Skin epidermis (tissue), 12 donors: ENCODE data around the gene LCN12.

Experiments used
- H3K27ac ChIP-seq, 21 experiments: fragments of 200-600 bp; sonication (generic) in 11 of 21; one replicate each; pipeline ENCODE4 v1.5.0; 2020; ENCODE audit warnings: mild to moderate bottlenecking in 3 of 21, inconsistent platforms in 2 of 21, moderate library complexity in 2 of 21
- H3K4me3 ChIP-seq, 7 experiments: fragments of 200-600 bp; sonication (generic) in 2 of 7; one replicate each; pipeline ENCODE4 v1.5.0; 2020; ENCODE audit warnings: inconsistent platforms in 2 of 7, mild to moderate bottlenecking in 2 of 7, moderate library complexity in 1 of 7

LCN12 gene

DNA sequence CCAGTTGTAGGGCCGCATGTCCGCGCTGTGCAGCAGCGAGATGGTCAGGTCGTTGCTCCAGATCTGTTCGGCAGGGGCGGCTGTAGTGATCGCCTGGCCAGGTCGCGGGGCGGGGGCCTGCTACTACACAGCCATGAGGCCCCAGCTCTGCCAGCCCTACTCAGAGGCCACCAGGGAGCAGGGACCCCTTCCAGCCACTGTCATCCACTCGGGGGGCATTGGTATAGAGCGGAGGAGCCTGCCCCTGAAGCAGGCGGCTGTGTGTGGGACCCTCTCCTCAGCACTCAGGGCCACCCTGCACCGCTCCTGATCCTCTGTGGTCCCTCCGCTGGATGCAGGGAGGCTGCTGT lies 9.2 kb upstream of the LCN12 start:
- Histone ChIP-seq H3K27ac (peak overlapping the region in 10 of 21 experiments; percentile 90 to 98 (median 94)), H3K4me3 (peak overlapping the region in 5 of 7 experiments; percentile 81 to 95 (median 88))

DNA sequence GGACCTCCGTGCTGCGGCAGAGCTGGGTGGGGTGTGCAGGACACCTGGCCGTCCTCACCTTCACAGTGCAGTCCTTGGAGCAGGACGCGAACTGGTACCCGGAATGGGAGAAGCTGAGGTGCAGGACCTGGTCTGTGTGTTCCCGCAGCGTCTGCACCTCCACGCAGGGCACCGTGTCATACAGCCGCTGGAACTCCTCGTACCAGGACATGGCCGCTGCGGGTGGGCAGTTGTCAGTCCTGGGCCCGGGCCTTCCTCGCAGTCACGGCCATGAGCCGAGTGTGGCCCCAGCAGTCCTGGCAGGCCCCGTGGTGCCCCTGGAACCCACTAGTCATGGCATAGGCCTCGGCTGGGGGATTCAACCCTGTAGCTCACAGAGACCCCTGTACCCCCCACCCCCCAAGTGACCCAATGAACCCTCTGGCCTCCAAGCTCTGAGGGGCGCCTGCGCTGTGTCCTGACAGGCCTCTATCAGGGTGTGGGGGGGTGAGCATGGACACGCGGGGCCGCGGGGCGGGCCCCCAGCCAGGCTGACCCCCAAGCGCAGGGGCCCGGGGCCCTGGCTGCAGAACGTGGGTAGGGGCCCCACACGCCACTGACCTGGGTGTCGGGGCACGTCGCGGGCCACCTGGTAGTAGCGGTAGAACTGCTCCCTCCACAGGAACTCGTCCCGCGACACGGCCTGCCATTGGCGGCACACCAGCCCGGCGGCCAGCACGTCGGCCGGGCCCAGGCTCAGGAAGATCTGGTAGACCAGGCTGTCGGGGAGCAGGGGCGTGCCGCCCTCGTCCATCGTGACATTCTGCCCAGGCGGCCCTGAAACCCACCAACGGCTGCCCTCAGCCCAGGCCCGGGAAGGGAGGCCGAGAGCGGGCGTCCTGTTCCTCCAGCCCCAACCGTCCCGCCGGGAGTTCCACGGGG lies 8.5 kb upstream of the LCN12 start:
- H3K27ac ChIP-seq, result peak overlapping the region; percentile 74 to 98 (median 93)
- peak overlapping the region; percentile 70 to 99 (median 88) for H3K4me3 ChIP-seq

GRCh38 chr9:136944212-136944518 lies 7.9 kb upstream of the LCN12 start:
- Histone ChIP-seq H3K27ac (peak overlapping the region; percentile 74 to 98 (median 93)), H3K4me3 (peak overlapping the region; percentile 70 to 99 (median 88))

GRCh38 chr9:136944519-136945332 lies 7.3 kb upstream of the LCN12 start, which contains the start of the genes C8G and FBXW5:
Gene C8G (plus strand): TSS chr9:136945243. CDS start chr9:136945321, 78 bp downstream.
Gene FBXW5 (minus strand): TSS chr9:136944738. CDS start chr9:136944083, 655 bp downstream.
- H3K27ac ChIP-seq, result peak within 1 kb of the TSS; percentile 74 to 98 (median 93)
- peak within 1 kb of the TSS; percentile 70 to 99 (median 88) for H3K4me3 ChIP-seq

DNA sequence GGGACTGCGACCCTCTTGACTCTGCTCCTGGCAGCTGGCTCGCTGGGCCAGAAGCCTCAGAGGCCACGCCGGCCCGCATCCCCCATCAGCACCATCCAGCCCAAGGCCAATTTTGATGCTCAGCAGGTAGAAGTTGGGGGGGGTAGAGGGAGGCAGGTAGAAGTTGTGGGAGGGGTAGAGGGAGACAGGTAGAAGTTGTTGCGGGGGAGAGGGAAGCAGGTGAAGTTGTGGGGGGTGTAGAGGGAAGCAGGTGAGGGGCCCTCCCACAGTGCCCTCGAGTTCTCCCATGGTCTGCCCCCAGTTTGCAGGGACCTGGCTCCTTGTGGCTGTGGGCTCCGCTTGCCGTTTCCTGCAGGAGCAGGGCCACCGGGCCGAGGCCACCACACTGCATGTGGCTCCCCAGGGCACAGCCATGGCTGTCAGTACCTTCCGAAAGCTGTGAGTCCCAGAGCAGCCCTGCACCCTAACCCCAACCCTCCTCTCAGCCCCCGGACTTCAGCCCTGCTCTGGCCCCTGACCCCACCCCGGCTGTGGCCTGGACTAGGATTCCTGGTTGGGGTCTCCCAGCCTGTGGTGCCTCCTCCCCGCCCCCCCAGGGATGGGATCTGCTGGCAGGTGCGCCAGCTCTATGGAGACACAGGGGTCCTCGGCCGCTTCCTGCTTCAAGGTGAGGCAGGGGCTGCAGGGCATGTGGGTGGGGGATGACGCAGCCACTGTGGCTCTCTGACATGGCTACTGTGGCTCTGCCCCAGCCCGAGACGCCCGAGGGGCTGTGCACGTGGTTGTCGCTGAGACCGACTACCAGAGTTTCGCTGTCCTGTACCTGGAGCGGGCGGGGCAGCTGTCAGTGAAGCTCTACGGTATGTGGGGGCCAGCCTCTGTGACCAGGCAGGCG lies 6.5 kb upstream of the LCN12 start:
- H3K4me3 ChIP-seq, result no peak overlapping the region
- H3K27ac ChIP-seq, result no peak overlapping the region

- Histone ChIP-seq H3K27ac (peak overlapping the region in 1 of 21 experiments; percentile 14), H3K4me3 (no peak overlapping the region)
Observed at GRCh38 chr9:136946228-136947027, 5.6 kb upstream of the LCN12 start.

DNA sequence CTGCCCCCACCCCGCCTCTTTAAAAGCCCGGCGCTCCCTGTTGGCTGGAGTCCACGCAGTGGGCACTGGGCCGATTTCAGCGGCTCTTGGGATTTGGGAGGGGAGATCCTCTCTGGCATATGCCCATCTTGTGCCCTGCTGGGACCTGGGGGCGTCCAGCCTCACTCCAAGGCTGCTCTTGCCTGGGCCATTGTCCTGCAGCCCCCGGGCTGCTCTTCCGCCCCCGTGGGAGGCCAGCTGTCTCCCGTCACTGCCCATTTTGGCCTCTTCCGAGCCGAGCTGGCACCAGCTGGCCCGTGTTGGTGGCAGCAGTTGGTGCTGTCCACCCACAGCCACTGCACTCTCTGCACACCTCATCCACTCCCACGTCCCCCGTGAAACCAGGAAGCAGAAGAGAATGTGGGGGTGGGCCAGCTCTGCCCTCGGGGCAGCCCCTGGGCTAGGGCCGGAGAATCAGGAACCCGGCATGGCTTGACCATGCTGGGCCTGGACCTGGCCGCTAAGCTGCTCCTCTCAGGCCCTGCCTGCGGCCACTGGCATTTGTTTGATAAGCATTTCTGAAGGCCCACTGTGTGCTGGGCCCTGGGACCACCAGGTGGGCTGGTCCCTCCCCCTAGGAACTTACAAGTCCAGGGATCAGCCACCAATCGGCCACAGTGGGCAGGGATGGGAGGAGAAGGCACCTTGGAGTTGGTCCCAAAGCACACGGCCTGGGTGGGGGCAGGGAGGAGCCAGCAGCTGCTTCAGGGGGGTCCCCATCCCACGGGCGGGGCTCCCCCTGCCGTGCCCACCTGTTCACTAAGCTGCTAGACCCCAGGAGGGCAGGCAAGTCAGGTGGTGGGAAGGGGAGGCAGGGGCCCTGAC lies 4.8 kb upstream of the LCN12 start:
- no peak overlapping the region for H3K4me3 ChIP-seq
- peak overlapping the region in 3 of 21 experiments; percentile 14 to 63 (median 38) for H3K27ac ChIP-seq

GRCh38 chr9:136947955-136948510 lies 4.0 kb upstream of the LCN12 start:
- H3K4me3 ChIP-seq, result no peak overlapping the region
- peak overlapping the region in 2 of 21 experiments; percentile 38 to 63 for H3K27ac ChIP-seq

GRCh38 chr9:136949239-136949816 lies 2.7 kb upstream of the LCN12 start:
- Histone ChIP-seq H3K4me3 (peak overlapping the region; percentile 39 to 70 (median 56)), H3K27ac (peak overlapping the region in 20 of 21 experiments; percentile 57 to 97 (median 84))

GRCh38 chr9:136949817-136950655 lies 2.0 kb upstream of the LCN12 start:
- H3K4me3 ChIP-seq, result peak overlapping the region; percentile 39 to 70 (median 56)
- H3K27ac ChIP-seq, result peak overlapping the region in 20 of 21 experiments; percentile 57 to 97 (median 84)

DNA sequence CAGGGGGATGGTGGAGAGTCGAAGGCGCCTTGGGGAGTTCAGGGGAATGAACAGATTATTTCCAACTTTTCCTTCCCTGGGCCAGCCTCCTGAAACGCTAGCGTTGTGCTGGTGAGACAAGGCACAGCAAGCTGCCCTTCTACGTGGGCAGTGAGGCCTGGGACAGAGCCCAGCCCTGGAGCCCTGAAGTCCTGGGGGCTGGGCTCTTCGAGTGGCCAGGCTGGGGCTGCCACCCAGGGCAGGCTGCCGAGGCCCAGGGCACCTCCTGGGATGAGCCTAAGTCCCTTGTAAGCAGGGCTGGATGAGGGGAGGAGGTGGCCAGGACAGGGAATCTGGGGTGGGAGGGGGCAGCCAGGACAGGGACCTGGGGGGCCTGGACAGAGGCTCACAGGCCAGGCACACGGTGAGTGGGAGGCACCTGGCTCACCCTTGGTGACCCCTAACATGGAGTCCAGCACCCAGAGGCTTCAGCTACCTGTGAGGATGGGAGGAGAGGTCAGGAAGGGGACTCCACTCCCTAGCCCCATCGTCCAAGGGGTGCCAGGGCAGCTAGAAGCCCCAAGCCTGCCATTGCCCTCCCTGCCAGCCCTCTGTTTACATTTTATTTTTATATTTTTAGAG lies 1.3 kb upstream of the LCN12 start:
- peak overlapping the region in 5 of 7 experiments; percentile 44 to 70 (median 56) for H3K4me3 ChIP-seq
- peak overlapping the region in 17 of 21 experiments; percentile 57 to 97 (median 84) for H3K27ac ChIP-seq

DNA sequence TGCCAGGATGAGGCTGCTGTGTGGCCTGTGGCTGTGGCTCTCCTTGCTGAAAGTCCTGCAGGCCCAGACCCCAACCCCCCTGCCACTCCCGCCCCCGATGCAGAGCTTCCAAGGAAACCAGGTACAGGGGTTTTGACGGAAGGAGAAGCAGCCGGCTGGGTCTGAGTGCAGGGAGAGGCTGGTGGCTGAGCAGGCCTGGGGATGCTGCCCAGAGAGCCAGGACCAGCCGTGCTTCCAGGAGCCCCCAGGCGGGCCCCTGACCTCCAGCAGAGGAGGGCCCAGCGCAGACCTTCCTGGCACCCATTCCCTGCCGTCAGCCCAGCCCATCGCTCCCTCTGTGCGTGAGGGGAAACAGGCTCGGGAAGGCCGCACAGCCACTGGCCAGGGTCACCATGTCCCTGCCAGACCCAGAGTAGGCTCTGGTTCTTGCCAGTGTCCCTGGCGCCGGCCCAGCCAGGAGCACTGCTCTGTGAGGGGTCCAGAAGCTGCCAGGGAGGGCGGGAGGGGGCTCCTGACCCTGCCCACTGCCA lies 313 bp downstream of the LCN12 start:
- H3K4me3 ChIP-seq, result no peak overlapping the region
- H3K27ac ChIP-seq, result peak overlapping the region in 1 of 21 experiments; percentile 25

DNA sequence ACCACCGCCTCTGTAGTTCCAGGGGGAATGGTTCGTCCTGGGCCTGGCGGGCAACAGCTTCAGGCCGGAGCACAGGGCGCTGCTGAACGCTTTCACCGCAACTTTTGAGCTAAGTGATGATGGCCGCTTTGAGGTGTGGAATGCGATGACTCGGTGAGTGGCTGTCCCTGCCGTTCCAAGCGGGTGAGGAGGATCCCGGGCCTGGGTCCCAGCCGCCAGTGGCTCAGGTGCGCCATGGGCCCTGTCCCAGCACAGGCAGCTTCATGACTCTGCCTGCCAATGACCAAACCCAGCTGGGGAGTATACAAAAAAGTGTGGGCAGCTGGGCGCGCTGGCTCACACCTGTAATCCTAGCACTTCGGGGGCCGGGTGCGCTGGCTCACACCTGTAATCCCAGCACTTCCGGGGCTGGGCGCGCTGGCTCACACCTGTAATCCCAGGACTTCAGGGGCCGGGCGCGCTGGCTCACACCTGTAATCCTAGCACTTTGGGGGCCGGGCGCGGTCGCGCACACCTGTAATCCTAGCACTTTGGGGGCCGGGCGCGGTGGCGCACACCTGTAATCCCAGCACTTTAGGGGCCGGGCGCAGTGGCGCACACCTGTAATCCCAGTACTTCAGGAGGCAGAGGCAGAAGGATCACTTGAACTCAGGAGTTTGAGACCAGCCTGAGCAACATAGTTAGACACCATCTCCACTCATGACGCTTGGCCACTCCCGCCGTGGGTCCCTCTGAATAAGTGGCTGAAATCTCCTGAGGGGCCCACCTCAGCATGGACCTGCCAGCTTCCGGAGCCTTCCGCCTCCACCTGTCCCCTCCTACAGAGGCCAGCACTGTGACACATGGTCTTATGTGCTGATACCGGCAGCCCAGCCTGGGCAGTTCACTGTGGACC lies 1.1 kb downstream of the LCN12 start:
- H3K4me3 ChIP-seq, result no peak overlapping the region
- peak overlapping the region in 1 of 21 experiments; percentile 25 for H3K27ac ChIP-seq

DNA sequence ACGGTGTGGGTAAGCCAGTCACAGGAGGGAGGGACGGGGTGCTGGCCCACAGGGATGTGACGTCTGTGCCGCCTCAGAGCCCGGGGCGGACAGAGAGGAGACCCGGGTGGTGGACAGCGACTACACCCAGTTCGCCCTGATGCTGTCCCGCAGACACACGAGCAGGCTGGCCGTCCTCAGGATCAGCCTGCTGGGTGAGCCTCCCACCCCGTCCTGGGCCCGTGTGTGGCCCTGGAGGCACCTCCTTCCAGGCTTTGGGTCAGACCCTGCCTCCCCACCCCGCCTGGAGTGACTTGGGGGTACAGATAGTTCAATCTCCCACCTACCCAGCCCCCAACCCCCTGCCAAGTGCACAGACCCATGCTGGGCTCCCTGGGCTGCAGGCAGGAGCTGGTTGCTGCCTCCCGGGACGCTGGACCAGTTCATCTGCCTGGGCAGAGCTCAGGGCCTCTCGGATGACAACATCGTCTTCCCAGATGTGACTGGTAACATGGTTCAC lies 1.7 kb downstream of the LCN12 start:
- H3K4me3 ChIP-seq, result no peak overlapping the region
- H3K27ac ChIP-seq, result no peak overlapping the region
